NCI-H2227 (cell line): Measurements from ENCODE around the gene RLF.

Experiments used
- DNase-seq: peaks from one replicate; lab custom pipeline; 2025; ENCODE audit not compliant: unreplicated experiment; lab: John Stamatoyannopoulos, UW

The RLF gene

GRCh38 chr1:40161125-40161887, at the start of gene RLF:
RLF (plus strand) TSS chr1:40161387; CDS start chr1:40161400, 13 bp downstream.
- peak; percentile 97 for DNase-seq

GRCh38 chr1:40114400-40114799, 46.8 kb upstream of the RLF start:
- no peak for DNase-seq

GRCh38 chr1:40120128-40120527, 41.1 kb upstream of the RLF start:
- no peak for DNase-seq

- peak; percentile 41 for DNase-seq
Measured at GRCh38 chr1:40122855-40123254, 38.3 kb upstream of the RLF start.

GRCh38 chr1:40130892-40131291, 30.3 kb upstream of the RLF start:
- DNase-seq, result no peak

- DNase-seq, result peak; percentile 31
Measured at GRCh38 chr1:40132383-40133311, 28.5 kb upstream of the RLF start.

- DNase-seq, result no peak
Measured at GRCh38 chr1:40133312-40133665, 27.9 kb upstream of the RLF start.

- no peak for DNase-seq
Measured at GRCh38 chr1:40133839-40134238, 27.3 kb upstream of the RLF start.

- no peak for DNase-seq
Measured at GRCh38 chr1:40140211-40140973, 20.8 kb upstream of the RLF start.

- DNase-seq, result no peak
Measured at GRCh38 chr1:40141878-40142535, 19.2 kb upstream of the RLF start.

GRCh38 chr1:40143891-40144575, 17.2 kb upstream of the RLF start:
- peak; percentile 67 for DNase-seq

GRCh38 chr1:40151457-40152079, 9.6 kb upstream of the RLF start:
- DNase-seq, result no peak

GRCh38 chr1:40153073-40153770, 8.0 kb upstream of the RLF start:
- peak; percentile 21 for DNase-seq

GRCh38 chr1:40155135-40155534, 6.1 kb upstream of the RLF start:
- DNase-seq, result no peak

GRCh38 chr1:40155910-40156309, 5.3 kb upstream of the RLF start:
- no peak for DNase-seq

GRCh38 chr1:40160806-40161124, 422 bp upstream of the RLF start:
- DNase-seq, result no peak

GRCh38 chr1:40161888-40162397, 756 bp downstream of the RLF start:
- no peak for DNase-seq

GRCh38 chr1:40162753-40163441, 1.7 kb downstream of the RLF start:
- peak; percentile 14 for DNase-seq

- DNase-seq, result no peak
Measured at GRCh38 chr1:40167317-40167716, 6.1 kb downstream of the RLF start.
